HCEC 1CT (cell line): ENCODE data around the gene SSU72.
"Not testable (repeated sequence)": the region's sequence is repeated elsewhere in the genome, so short reads cannot be mapped to it uniquely, and the experiment has no call there.

Experiments used
- DNase-seq: peaks from one replicate; pipeline ENCODE4 v3.0.0-alpha.2; 2017

The SSU72 gene

DNA sequence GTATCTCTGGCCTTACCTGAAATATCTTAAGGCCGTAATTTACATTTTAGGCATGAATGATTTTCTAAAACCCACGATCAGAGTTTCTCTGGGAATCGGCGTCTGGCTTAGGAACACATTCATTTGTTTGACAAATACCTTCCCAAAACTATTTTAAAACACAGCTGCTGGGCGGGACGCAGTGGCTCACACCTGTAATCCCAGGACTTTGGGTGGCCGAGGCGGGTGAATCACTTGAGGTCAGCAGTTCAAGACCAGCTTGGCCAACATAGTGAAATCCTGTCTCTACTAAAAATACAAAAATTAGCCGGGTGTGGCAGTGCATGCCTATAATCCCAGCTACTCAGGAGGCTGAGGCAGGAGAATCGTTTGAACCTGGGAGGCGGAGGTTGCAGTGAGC is 17.7 kb downstream of the SSU72 start:
- not testable (repeated sequence) for DNase-seq

DNA sequence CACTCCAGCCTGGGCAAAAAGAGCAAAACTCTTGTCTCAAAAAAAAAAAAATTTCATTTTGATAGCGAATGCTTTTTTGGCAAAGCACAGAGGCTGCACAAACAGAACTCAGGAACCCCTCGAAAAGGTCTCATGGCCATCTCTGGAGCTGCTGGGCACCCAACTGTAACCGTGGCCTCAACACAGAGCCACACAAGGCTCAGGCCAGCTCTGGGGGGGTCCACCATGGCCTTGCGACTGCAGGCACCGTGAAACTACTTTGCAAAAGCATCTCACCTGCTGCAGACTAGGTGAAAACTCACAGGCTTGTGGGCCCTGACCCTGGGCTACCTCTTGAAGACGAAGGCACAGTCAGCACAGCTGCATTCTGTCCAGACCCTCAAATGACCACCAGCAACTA is 18.2 kb downstream of the SSU72 start:
- DNase-seq = no peak

DNA sequence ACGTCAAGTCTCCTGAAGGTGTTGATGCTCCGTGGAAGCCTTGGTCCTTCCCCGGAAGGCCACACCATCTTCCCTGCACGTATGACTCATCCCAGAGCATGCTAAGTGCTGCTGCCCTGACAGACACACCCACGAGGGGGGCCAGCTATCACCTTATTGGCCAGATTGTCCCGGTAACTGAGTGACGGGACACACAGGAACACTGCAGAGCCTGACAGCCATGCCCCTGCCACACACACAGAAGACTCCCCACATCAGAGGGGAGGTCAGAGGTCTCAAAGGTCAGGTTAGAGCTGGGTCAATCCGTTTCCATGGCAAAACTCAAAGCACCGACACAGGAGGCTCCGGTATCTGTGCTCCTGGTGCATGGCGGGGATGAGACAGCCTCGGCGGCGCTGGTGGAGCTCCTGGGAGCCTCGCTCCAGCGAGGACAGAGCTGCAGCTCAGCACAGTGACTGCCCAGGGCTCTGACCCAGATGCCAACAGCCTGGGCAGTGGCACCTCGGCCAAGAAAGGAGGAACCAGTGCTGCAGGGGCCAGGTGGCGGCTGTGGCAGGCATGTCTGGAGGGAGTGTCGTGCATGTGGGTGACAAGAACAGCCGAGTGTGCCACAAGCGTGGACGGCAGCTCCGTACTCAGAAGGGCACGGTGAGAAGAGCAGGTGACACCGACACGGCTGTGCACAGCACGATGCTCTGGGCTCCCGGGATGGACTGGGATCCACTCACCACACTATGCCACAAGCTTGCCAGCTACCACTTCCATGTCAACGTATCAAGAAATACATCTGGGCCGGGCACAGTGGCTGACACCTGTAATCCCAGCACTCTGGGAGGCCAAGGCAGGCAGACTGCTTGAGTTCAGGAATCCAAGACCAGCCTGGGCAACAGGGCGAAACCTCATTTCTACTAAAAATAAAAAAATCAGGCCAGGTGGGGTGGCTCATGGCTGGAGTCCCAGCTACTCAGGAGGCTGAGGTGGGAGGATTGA is 19.4 kb downstream of the SSU72 start:
- DNase-seq = peak; percentile 55

- DNase-seq = no peak
These were observed 20.1 kb downstream of the SSU72 start for GRCh38 chr1:1554550-1554925.

DNA sequence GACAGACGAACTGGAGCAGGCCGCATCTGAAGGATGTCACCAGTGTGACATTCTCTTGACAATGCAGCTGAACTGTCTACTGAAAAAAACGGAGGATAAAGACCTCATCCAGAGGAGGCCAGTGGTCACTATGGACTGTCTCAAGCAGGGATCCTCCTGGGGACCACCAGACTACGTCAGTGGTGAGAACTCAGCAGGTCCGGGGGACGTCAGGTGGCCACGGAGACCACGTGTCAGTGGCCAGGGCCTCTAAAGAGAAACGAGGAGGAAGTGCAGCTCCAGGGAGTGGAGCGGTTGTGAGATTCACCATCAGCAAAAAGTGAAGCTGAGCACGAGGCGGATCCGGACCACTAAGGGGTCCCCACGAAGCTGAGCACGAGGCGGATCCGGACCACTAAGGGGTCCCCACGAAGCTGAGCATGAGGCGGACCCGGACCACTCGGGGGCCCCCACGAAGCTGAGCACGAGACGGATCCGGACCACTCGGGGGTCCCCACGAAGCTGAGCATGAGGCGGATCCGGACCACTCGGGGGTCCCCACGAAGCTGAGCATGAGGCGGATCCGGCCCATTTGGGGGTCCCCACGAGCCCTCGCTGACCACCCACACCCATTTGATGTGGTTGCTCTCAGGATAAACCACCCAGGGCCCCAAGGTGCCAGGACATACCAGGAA is 20.7 kb downstream of the SSU72 start:
- DNase-seq = no peak

GRCh38 chr1:1552263-1552639 is 22.4 kb downstream of the SSU72 start:
- DNase-seq = no peak

DNA sequence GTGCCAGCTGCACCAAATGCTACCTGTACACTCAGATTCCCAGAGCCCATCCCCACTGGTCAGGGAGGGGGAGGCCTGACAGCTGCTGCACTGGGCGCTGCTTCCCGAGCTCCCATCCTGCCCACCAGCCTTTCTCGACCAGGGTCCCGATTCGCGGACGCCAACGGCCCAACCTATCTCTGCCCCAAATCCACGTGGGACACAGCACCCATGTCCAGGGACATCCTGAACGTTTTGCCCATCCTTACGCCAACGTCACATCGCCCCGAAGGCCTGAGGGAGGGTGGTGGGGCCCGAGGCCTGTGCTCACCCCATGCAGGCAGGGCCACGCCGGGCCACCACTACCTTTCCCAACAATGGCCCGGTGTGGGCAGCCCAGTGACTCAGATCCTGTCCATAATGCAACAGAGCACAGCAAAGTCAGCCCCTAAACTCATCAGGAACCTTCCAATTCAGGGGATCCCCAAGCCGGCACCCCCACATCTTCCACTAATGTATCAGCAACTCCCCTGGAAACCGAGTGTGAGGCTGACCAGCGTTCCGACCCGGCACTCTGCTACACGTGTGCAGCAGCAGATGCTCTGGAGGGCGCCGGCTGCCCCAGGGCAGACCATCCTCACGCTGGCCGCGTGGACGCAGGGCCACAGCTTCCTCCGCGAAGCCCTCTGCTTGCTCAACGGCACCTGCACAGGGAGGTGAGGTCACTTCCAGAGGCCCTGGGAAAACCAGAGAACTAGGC is 23.0 kb downstream of the SSU72 start:
- no peak for DNase-seq

DNA sequence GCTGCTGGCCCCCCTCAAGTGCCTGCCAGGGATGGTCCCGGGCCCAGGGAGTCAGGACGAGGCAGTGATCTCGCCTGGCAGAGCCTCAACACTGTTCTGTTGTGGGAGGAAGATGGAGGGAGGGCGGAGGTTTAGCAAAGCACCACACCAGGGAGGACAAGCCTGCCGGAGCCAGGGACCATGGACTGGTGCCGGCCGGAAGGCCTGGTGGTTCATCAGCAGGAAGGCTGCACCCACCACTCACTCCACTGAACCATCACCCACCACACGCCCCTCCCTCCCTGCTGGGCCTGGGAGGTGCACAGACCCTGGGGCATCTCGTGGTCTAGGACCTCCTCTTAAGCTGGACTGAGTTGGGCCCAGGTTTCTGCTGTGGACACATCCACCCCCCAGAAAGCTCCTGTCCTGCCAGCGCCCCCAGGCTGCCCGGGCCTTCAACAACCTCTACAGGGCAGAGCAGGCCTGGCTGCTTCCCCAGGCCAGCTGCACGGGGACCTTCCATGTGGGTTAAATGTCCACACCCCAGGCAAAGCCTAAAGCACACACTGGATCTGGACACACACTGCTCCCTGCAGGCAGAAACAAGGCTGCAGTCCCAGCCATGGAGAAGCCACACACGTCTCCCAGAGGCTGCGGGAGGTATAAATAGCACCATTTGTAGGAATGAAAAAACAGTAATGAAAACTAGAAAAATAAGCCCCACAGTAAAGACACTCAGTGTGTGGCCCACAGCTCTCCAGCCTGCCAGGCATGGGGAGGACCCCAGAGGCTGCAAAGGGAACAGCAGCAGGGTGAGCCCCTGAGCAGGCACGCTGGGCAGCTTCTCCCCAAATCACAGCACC is 23.9 kb downstream of the SSU72 start:
- DNase-seq = peak; percentile 23

DNA sequence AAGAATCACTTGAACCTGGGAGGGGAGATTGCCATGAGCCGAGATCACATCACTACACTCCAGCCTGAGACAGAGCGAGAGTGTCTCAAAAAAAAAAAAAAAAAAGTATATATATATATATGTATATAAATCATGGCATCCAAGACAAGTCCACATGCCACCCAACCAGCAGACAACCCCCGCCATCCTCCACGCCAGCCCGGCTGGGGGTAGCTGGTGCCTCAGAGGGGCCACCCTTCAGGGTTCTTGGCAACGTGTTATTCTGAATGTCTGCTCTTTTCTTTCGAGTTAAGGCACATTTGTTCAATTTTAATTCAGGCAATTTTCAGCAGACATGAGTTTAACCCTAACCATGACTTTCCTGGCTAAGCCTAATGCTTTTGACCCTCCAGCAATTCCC is 24.6 kb downstream of the SSU72 start:
- no peak for DNase-seq

DNA sequence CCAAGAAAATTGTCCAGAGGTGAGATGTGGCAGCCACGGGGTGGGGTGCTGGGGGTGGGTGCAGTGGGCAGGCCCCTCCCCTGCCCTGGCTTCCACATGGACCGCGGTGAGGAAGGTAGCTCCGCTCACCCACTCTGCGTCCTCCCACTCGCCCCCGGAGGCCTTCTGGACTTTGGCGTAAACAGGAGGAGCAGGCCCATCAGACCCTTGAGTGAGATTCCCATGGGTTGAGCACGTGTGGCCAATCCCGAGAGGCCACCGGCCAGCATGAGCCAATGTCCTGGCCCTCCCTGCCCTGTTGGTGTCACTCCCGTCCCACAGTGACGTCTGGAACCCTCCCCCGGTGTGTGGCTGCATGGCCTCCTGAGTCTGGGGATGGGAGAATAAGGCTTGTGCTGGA is 26.1 kb downstream of the SSU72 start:
- no peak for DNase-seq

- no peak for DNase-seq
These were observed 27.2 kb downstream of the SSU72 start for GRCh38 chr1:1547476-1547875.

DNA sequence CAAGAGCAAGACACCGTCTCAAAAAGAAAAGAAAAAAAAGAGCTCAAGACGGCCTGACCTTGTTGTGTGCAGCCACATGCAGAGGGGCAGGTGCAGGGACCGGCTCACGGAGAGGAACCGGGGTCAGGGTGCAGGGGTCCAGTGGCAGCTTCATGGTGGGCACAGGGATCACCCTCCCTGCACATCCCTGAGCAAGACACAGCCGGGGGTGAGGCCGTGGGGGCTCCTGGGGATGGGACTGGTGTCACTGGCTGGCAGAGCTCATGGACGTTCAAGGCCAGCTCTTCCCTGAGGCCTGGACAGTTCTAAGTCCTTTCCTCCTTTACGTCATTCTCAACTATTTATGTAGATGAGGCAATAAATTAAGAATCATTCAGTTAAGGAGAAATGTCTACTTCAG is 27.7 kb downstream of the SSU72 start:
- no peak for DNase-seq

GRCh38 chr1:1545946-1546737 is 28.5 kb downstream of the SSU72 start:
- DNase-seq = no peak

GRCh38 chr1:1544544-1544943 is 30.1 kb downstream of the SSU72 start:
- DNase-seq = no peak

DNA sequence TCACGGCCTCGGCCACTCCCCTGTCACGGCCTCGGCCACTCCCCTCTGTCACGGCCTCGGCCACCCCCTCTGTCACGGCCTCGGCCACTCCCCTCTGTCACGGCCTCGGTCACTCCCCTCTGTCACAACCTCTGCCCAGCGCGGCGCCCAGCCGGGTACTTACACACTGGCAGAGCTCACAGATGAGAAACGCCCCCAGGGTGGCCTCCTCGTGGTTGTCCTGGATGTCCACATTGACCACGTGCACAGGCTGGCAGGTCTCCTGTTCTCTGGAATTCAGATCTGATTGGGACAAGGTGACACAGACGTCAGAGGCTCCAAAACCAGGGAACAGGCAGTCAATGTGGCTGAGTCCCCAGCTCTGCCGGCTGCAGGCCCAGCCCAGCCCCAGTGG is 31.0 kb downstream of the SSU72 start:
- DNase-seq = no peak

DNA sequence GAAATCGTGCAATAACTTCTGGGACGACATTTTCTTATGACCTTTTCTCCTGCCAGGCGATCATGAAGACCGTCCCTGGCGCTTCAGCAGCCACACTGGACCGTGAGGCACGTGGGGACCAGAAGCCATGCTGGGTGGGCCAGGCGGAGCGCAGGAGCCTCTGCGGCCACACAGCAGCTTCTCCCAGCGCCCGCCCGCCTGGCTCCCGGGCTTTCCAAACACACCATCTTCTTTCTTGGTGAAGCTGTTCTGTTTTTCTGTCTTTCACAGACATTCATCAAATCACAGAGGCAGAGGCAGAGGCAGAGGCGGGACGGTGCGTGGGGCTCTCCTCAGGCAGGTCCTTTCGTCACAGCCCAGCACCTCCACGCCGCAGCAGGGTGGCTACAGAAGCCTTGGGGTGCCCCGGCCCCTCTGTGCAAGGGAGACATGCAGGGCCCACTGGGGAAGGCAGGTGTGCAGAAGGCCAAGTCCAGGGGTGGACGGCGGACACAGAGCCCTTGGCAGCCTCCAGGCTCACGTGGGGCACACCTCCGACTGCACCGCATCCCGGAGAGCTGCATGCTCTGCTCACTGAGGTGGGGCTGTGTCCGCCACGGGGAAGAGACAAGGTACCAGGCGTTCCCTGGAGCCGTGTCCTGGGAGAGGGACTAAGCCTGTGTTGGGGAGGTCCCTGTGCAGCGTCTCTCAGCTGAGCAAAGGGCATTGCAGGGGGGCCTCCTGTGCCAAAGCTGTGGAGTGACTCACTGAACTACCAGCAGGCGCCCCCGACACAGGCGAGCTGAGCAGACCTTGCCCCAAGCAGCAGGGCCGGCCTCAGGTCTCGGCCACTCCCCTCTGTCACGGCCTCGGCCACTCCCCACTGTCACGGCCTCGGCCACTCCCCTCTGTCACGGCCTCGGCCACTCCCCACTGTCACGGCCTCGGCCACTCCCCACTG is 31.6 kb downstream of the SSU72 start:
- no peak for DNase-seq

- no peak for DNase-seq
These were observed 32.5 kb downstream of the SSU72 start for GRCh38 chr1:1541956-1542765.

DNA sequence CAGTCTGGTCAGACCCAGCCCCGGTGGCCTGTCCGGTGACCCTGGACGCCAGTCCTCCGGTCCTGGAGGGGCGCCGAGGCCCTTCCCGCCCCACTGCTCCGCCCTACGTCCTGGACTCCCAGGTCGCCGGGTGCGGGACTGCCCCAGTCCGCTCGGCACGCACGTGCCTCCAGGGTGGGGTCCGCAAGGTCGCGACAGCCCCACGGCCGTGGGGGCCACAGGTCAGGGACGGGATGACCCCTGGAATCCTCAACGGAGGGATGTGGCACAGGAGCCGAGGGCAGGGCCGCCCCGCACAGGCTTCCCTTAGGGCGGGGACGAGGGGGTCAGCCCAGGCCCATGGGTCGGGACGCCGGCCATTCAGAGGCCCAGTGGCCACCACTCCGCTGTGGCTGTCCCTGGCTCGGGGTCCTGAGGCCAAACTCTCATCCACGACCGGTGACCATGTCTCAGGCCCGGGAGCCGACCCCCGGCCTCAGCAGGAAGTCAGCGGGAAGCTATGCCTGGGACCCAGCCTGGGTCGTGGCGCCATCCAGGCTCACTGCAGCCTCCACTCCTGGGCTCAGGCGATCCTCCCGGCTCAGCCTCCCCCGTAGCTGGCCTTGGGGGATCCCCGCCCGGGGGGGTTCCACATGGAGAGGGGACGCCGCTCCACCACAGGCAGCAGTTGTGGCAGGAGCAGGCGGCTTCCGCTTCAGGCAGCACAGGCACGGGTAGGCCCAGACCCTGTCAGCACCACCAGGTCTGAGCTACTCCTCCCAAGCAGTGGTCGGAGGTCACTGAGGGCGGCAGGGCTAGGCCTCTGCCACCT is 33.6 kb downstream of the SSU72 start:
- DNase-seq = no peak
